ENCODE results near the gene PTH2R.
"Not testable (repeated sequence)": the region's sequence is repeated elsewhere in the genome, so short reads cannot be mapped to it uniquely, and the experiment has no call there.

Gene PTH2R

GRCh38 chr2:208515099-208515498 is 108.5 kb downstream of the PTH2R start:
- Histone ChIP-seq H3K4me1 (ENCODE audit: control insufficient read depth, low read length) (no peaks in the 10 kb centered on the region), H3K79me2 (ENCODE audit: control insufficient read depth, low read length) (no peaks in the 10 kb centered on the region), H4K20me1 (ENCODE audit: control insufficient read depth, insufficient read depth, low read depth, low read length) (no peaks in the 10 kb centered on the region), H3K9me2 (replicated peaks; ENCODE audit: control insufficient read depth, low read length) (no peaks in the 10 kb centered on the region), H3K27ac (ENCODE audit: low read depth, low read length) (no peak overlapping the region), H3K36me3 (ENCODE audit: control insufficient read depth, low read length) (no peaks in the 10 kb centered on the region), H3K4me3 (ENCODE audit: low read length) (no peak overlapping the region), H3K9me3 (ENCODE audit: control insufficient read depth, insufficient read depth, low read length) (no peaks in the 10 kb centered on the region; the same call in 1 of the 2 replicates), H3F3A (ENCODE audit: control insufficient read depth, insufficient read depth) (no peaks in the 10 kb centered on the region), H3K4me2 (ENCODE audit: low read length) (no peak overlapping the region), H3K27me3 (ENCODE audit: control insufficient read depth, low read length) (no peaks in the 10 kb centered on the region)
- TF ChIP-seq EZH2phosphoT487 (IDR thresholded peaks at IDR 0.05; ENCODE audit: borderline replicate concordance, low read length) (no peak), CTCF (IDR thresholded peaks at IDR 0.05; ENCODE audit: low read depth, low read length, poor library complexity, severe bottlenecking) (no peak)

GRCh38 chr2:208523069-208523468 is 116.5 kb downstream of the PTH2R start:
- H3K4me3 ChIP-seq (ENCODE audit: low read length); H3K36me3 ChIP-seq (ENCODE audit: control insufficient read depth, low read length); H3K79me2 ChIP-seq (ENCODE audit: control insufficient read depth, low read length); H3F3A ChIP-seq (ENCODE audit: control insufficient read depth, insufficient read depth); H3K9me3 ChIP-seq (ENCODE audit: control insufficient read depth, insufficient read depth, low read length); H3K4me2 ChIP-seq (ENCODE audit: low read length); H3K9me2 ChIP-seq (replicated peaks; ENCODE audit: control insufficient read depth, low read length); H3K27me3 ChIP-seq (ENCODE audit: control insufficient read depth, low read length); H4K20me1 ChIP-seq (ENCODE audit: control insufficient read depth, insufficient read depth, low read depth, low read length); H3K27ac ChIP-seq (ENCODE audit: low read depth, low read length); H3K4me1 ChIP-seq (ENCODE audit: control insufficient read depth, low read length): not testable (repeated sequence)

GRCh38 chr2:208525165-208525564 is 118.6 kb downstream of the PTH2R start:
- not testable (repeated sequence) for H3K27me3 ChIP-seq (ENCODE audit: control insufficient read depth, low read length); H4K20me1 ChIP-seq (ENCODE audit: control insufficient read depth, insufficient read depth, low read depth, low read length); H3K36me3 ChIP-seq (ENCODE audit: control insufficient read depth, low read length); H3K79me2 ChIP-seq (ENCODE audit: control insufficient read depth, low read length); H3K4me3 ChIP-seq (ENCODE audit: low read length); H3K4me2 ChIP-seq (ENCODE audit: low read length); H3F3A ChIP-seq (ENCODE audit: control insufficient read depth, insufficient read depth); H3K27ac ChIP-seq (ENCODE audit: low read depth, low read length); H3K4me1 ChIP-seq (ENCODE audit: control insufficient read depth, low read length); H3K9me2 ChIP-seq (replicated peaks; ENCODE audit: control insufficient read depth, low read length); H3K9me3 ChIP-seq (ENCODE audit: control insufficient read depth, insufficient read depth, low read length)

- H3F3A ChIP-seq (ENCODE audit: control insufficient read depth, insufficient read depth): no peaks in the 10 kb centered on the region
- H3K36me3 ChIP-seq (ENCODE audit: control insufficient read depth, low read length): no peaks in the 10 kb centered on the region
- H3K4me2 ChIP-seq (ENCODE audit: low read length): no peak overlapping the region
- no peak overlapping the region for H3K27ac ChIP-seq (ENCODE audit: low read depth, low read length)
- no peaks in the 10 kb centered on the region for H3K9me2 ChIP-seq (replicated peaks; ENCODE audit: control insufficient read depth, low read length)
- H4K20me1 ChIP-seq (ENCODE audit: control insufficient read depth, insufficient read depth, low read depth, low read length): no peaks in the 10 kb centered on the region
- no peaks in the 10 kb centered on the region for H3K9me3 ChIP-seq (ENCODE audit: control insufficient read depth, insufficient read depth, low read length)
- H3K4me1 ChIP-seq (ENCODE audit: control insufficient read depth, low read length): no peaks in the 10 kb centered on the region
- H3K4me3 ChIP-seq (ENCODE audit: low read length): no peak overlapping the region
- H3K79me2 ChIP-seq (ENCODE audit: control insufficient read depth, low read length): no peaks in the 10 kb centered on the region
- TF ChIP-seq EZH2phosphoT487 (IDR thresholded peaks at IDR 0.05; ENCODE audit: borderline replicate concordance, low read length) (no peak), CTCF (IDR thresholded peaks at IDR 0.05; ENCODE audit: low read depth, low read length, poor library complexity, severe bottlenecking) (no peak)
- no peaks in the 10 kb centered on the region for H3K27me3 ChIP-seq (ENCODE audit: control insufficient read depth, low read length)
Observed at GRCh38 chr2:208529796-208530195, 123.2 kb downstream of the PTH2R start.

All from DOHH2 (cell line).